SU-DHL-6 (cell line): ENCODE data around the gene OR10A5.

Experiments used
- H2AFZ ChIP-seq: fragments of 200-600 bp; sonication (generic); 2 replicates; pipeline ENCODE4 v1.6.1; 2014; ENCODE audit warnings: low read depth, mild to moderate bottlenecking, moderate library complexity, mixed read lengths, antibody characterized with exemption, low read length; ENCODE audit not compliant: severe bottlenecking
- H3F3A ChIP-seq: fragments of 200-600 bp; shearing (Covaris generic); 2 replicates; pipeline ENCODE4 v1.6.0; 2016; ENCODE audit warnings: antibody characterized with exemption, mild to moderate bottlenecking; ENCODE audit not compliant: insufficient read depth
- H3K27ac ChIP-seq: fragments of 200-600 bp; sonication (generic); 2 replicates; pipeline ENCODE4 v1.5.1; 2016; ENCODE audit warnings: low read depth, mild to moderate bottlenecking, low read length, moderate library complexity, mixed read lengths
- H3K27me3 ChIP-seq: fragments of 200-600 bp; sonication (generic), shearing (Covaris generic); 2 replicates; pipeline ENCODE4 v1.6.0; 2014; ENCODE audit warnings: mild to moderate bottlenecking, low read length
- H3K36me3 ChIP-seq: fragments of 200-600 bp; sonication (generic); 2 replicates; pipeline ENCODE4 v1.6.1; 2014; ENCODE audit warnings: mild to moderate bottlenecking, low read length, mixed read lengths
- H3K4me2 ChIP-seq: fragments of 300-600, 200-600 bp; shearing (Covaris generic), sonication (generic); 2 replicates; pipeline ENCODE4 v1.6.0; 2014; ENCODE audit warnings: low read length, low read depth, mild to moderate bottlenecking; ENCODE audit not compliant: poor library complexity, severe bottlenecking
- H3K4me3 ChIP-seq: fragments of 200-600 bp; sonication (generic); 2 replicates; pipeline ENCODE4 v1.5.1; 2014; ENCODE audit warnings: antibody characterized with exemption, low read length, mild to moderate bottlenecking, mixed read lengths; ENCODE audit not compliant: insufficient read depth, poor library complexity, severe bottlenecking
- H3K79me2 ChIP-seq: fragments of 200-600 bp; sonication (generic); 2 replicates; pipeline ENCODE4 v1.6.1; 2014; ENCODE audit warnings: mild to moderate bottlenecking, low read length, moderate library complexity; ENCODE audit not compliant: insufficient read depth
- H3K9ac ChIP-seq: fragments of 200-600 bp; sonication (generic); 2 replicates; pipeline ENCODE4 v1.7.0; 2014; ENCODE audit warnings: mild to moderate bottlenecking, low read length
- H3K9me2 ChIP-seq: fragments of 200-600 bp; sonication (generic); replicated peaks from 2 replicates; pipeline ENCODE4 v1.6.1; 2014; ENCODE audit warnings: low read length; ENCODE audit not compliant: insufficient read depth
- H3K9me3 ChIP-seq: fragments of 200-600 bp; sonication (generic); 2 replicates; pipeline ENCODE4 v1.6.1; 2014; ENCODE audit warnings: low read length, mixed read lengths; ENCODE audit not compliant: insufficient read depth
- H4K20me1 ChIP-seq: fragments of 200-600 bp; sonication (generic); 2 replicates; pipeline ENCODE4 v1.6.1; 2014; ENCODE audit warnings: low read depth, mild to moderate bottlenecking, antibody characterized with exemption, low read length, moderate library complexity, mixed read lengths
- CTCF ChIP-seq: fragments of 200-600 bp; sonication (generic); IDR thresholded peaks from one replicate; pipeline ENCODE4 v1.5.1; 2017; ENCODE audit warnings: antibody characterized with exemption, mild to moderate bottlenecking, low read length, moderate library complexity; ENCODE audit not compliant: insufficient read depth, poor library complexity, severe bottlenecking
- EZH2phosphoT487 ChIP-seq: fragments of 200-600 bp; sonication (generic), shearing (Covaris generic); conservative IDR thresholded peaks from 2 replicates; pipeline ENCODE4 v1.6.1; 2018; ENCODE audit warnings: mild to moderate bottlenecking, antibody characterized with exemption, low read length, moderate library complexity, mixed read lengths

OR10A5 gene

GRCh38 chr11:6813656-6814055 is 31.8 kb upstream of the OR10A5 start:
- Histone ChIP-seq H4K20me1 (no peaks in the 10 kb centered on the region), H3K9me3 (peaks cover 6% of the 10 kb centered on the region; the same call in 1 of the 2 replicates), H3K27ac (no peak overlapping the region), H3K9me2 (no peaks in the 10 kb centered on the region), H3K36me3 (no peaks in the 10 kb centered on the region), H2AFZ (no peak overlapping the region), H3K27me3 (no peaks in the 10 kb centered on the region), H3K4me3 (no peak overlapping the region), H3K9ac (no peak overlapping the region), H3F3A (no peaks in the 10 kb centered on the region), H3K79me2 (no peaks in the 10 kb centered on the region), H3K4me2 (no peak overlapping the region)
- no peak for TF ChIP-seq CTCF
- TF ChIP-seq EZH2phosphoT487 = no peak

- no peak overlapping the region for H3K27ac ChIP-seq
- no peaks in the 10 kb centered on the region for H3F3A ChIP-seq
- no peaks in the 10 kb centered on the region for H3K79me2 ChIP-seq
- H3K9me2 ChIP-seq = no peaks in the 10 kb centered on the region
- no peak overlapping the region for H3K4me3 ChIP-seq
- no peaks in the 10 kb centered on the region for H3K36me3 ChIP-seq
- no peak overlapping the region for H2AFZ ChIP-seq
- H3K9me3 ChIP-seq = peaks cover 6% of the 10 kb centered on the region; the same call in 1 of the 2 replicates
- no peaks in the 10 kb centered on the region for H4K20me1 ChIP-seq
- H3K4me2 ChIP-seq = no peak overlapping the region
- no peak overlapping the region for H3K9ac ChIP-seq
- TF ChIP-seq CTCF (no peak), EZH2phosphoT487 (no peak)
- H3K27me3 ChIP-seq = no peaks in the 10 kb centered on the region
Observed at GRCh38 chr11:6817694-6818093, 27.8 kb upstream of the OR10A5 start.

GRCh38 chr11:6818967-6819366 is 26.5 kb upstream of the OR10A5 start:
- TF ChIP-seq EZH2phosphoT487 (no peak), CTCF (no peak)
- H3K27me3 ChIP-seq = no peaks in the 10 kb centered on the region
- no peak overlapping the region for H3K4me2 ChIP-seq
- no peak overlapping the region for H3K4me3 ChIP-seq
- H3K9ac ChIP-seq = no peak overlapping the region
- no peaks in the 10 kb centered on the region for H4K20me1 ChIP-seq
- no peaks in the 10 kb centered on the region for H3K79me2 ChIP-seq
- no peaks in the 10 kb centered on the region for H3F3A ChIP-seq
- peaks cover 6% of the 10 kb centered on the region; the same call in 1 of the 2 replicates for H3K9me3 ChIP-seq
- H3K27ac ChIP-seq = no peak overlapping the region
- no peak overlapping the region for H2AFZ ChIP-seq
- no peaks in the 10 kb centered on the region for H3K36me3 ChIP-seq
- no peaks in the 10 kb centered on the region for H3K9me2 ChIP-seq
